Lower leg skin (tissue), 3 donors: ENCODE measurements around the gene CPAMD8.

Experiments
- CTCF ChIP-seq, 3 donors: fragments of 450-650 bp; IDR thresholded peaks; one replicate each; pipeline ENCODE4 v1.5.1; 2016; ENCODE audit warnings: antibody characterized with exemption in 3 of 3, mild to moderate bottlenecking in 3 of 3, moderate library complexity in 2 of 3
- POLR2A ChIP-seq, 2 donors: fragments of 450-650 bp; IDR thresholded peaks; one replicate each; pipeline ENCODE4 v1.6.1; 2016 to 2017; ENCODE audit warnings: antibody characterized with exemption in 2 of 2, mild to moderate bottlenecking in 1 of 2, moderate library complexity in 1 of 2

- TF ChIP-seq CTCF (IDR thresholded peaks at IDR 0.05) (no peak), POLR2A (IDR thresholded peaks at IDR 0.05) (no peak)
These were observed 79.4 kb downstream of the CPAMD8 start for GRCh38 chr19:16946951-16947940.
